RWPE2 (cell line): ENCODE results near the gene TAF4.

Experiments used
- ATAC-seq: fragments of 200-7000 bp; cut with Tn5 transposase; 3 replicates; pipeline ENCODE4 v1.9.1; 2021; ENCODE audit warnings: low read depth
- DNase-seq: peaks from one replicate; pipeline ENCODE4 v3.0.0-alpha.2; 2020; ENCODE audit warnings: low spot score
- H3K27ac ChIP-seq: fragments of 450-650 bp; 2 replicates; pipeline ENCODE4 v1.5.1; 2017; ENCODE audit warnings: mild to moderate bottlenecking; ENCODE audit not compliant: poor library complexity, severe bottlenecking
- H3K27me3 ChIP-seq: fragments of 250-450 bp; sonication (Bioruptor Pico); 2 replicates; pipeline ENCODE4 v1.5.1; 2021; ENCODE audit warnings: mild to moderate bottlenecking, moderate library complexity; ENCODE audit not compliant: insufficient read depth, poor library complexity, severe bottlenecking
- H3K36me3 ChIP-seq: fragments of 250-450 bp; sonication (Bioruptor Pico); 2 replicates; pipeline ENCODE4 v1.5.1; 2020; ENCODE audit warnings: low read depth, mild to moderate bottlenecking, moderate library complexity
- H3K4me1 ChIP-seq: fragments of 250-450 bp; sonication (Bioruptor Pico); 2 replicates; pipeline ENCODE4 v1.5.1; 2021; ENCODE audit warnings: mild to moderate bottlenecking, moderate library complexity; ENCODE audit not compliant: insufficient read depth, poor library complexity, severe bottlenecking
- H3K4me3 ChIP-seq: fragments of 250-450 bp; sonication (Bioruptor Pico); 2 replicates; pipeline ENCODE4 v1.5.1; 2021; ENCODE audit warnings: mild to moderate bottlenecking, moderate library complexity; ENCODE audit not compliant: severe bottlenecking
- H3K9me3 ChIP-seq: fragments of 250-450 bp; sonication (Bioruptor Pico); 2 replicates; pipeline ENCODE4 v1.5.1; 2021; ENCODE audit warnings: mild to moderate bottlenecking, moderate library complexity; ENCODE audit not compliant: severe bottlenecking
- CTCF ChIP-seq: fragments of 450-650 bp; IDR thresholded peaks from one replicate; pipeline ENCODE4 v1.5.1; 2017; ENCODE audit warnings: mild to moderate bottlenecking, moderate library complexity; ENCODE audit not compliant: poor library complexity, severe bottlenecking

TAF4 gene

DNA sequence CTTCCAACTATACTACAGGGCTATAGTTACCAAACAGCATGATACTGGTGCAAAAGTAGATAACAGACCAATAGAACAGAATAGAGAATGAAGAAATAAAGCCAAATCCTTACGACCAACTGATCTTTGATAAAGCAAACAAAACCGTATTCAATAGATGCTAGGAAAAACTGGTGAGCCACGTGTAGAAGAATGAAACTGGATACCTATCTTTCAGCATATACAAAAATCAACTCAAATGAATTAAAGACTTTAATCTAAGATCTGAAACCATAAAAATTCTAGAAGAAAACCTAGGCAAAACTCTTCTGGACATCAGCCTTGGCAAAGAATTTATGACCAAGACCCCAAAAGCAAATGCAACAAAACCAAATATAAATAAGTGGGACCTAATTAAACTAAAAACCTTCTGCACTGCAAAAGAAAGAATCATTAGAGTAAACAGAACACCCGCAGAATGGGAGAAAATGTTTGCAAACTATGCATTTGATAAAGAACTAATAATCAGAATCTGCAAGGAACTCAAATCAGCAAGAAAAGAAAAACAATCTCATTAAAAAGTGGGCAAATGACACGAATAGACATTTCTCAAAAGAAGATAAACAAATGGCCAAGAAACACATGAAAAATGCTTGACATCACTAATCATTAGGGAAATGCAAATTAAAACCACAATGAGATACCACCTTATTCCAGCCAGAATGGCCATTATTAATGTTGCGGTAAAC is 109.8 kb downstream of the TAF4 start:
- no peak for ATAC-seq

GRCh38 chr20:61954276-61955021 is 111.2 kb downstream of the TAF4 start:
- Histone ChIP-seq H3K4me3 (no peak overlapping the region), H3K9me3 (no peaks in the 10 kb centered on the region), H3K27ac (no peak overlapping the region), H3K27me3 (peaks cover 49% of the 10 kb centered on the region), H3K4me1 (no peaks in the 10 kb centered on the region), H3K36me3 (no peaks in the 10 kb centered on the region)
- TF ChIP-seq CTCF: no peak
- no peak for ATAC-seq
- DNase-seq: peak; percentile 82

More for the DNA sequence above, 109.8 kb downstream of the TAF4 start:
- Histone ChIP-seq H3K4me3 (no peak overlapping the region), H3K9me3 (no peaks in the 10 kb centered on the region), H3K4me1 (no peaks in the 10 kb centered on the region), H3K27me3 (peaks cover 56% of the 10 kb centered on the region), H3K36me3 (no peaks in the 10 kb centered on the region), H3K27ac (no peak overlapping the region)
- DNase-seq: no peak
- TF ChIP-seq CTCF: no peak

- TF ChIP-seq CTCF: no peak
- ATAC-seq (0 out of 3 replicates have a peak, but pooled peaks have one; percentile 1), DNase-seq (peak; percentile 76)
- peaks cover 47% of the 10 kb centered on the region for H3K27me3 ChIP-seq
- no peak overlapping the region for H3K4me3 ChIP-seq
- H3K4me1 ChIP-seq: no peaks in the 10 kb centered on the region
- H3K36me3 ChIP-seq: no peaks in the 10 kb centered on the region
- no peak overlapping the region for H3K27ac ChIP-seq
- H3K9me3 ChIP-seq: no peaks in the 10 kb centered on the region
These were observed 112.4 kb downstream of the TAF4 start for GRCh38 chr20:61953037-61954021.

- Histone ChIP-seq H3K27ac (no peak overlapping the region), H3K4me3 (no peak overlapping the region), H3K27me3 (peaks cover 45% of the 10 kb centered on the region), H3K4me1 (no peaks in the 10 kb centered on the region), H3K36me3 (no peaks in the 10 kb centered on the region), H3K9me3 (no peaks in the 10 kb centered on the region)
- no peak for TF ChIP-seq CTCF
- DNase-seq (peak; percentile 81), ATAC-seq (no peak)
These were observed 113.8 kb downstream of the TAF4 start for GRCh38 chr20:61951695-61952533.
